Measurements from ENCODE around the gene LRRC23.

DNA sequence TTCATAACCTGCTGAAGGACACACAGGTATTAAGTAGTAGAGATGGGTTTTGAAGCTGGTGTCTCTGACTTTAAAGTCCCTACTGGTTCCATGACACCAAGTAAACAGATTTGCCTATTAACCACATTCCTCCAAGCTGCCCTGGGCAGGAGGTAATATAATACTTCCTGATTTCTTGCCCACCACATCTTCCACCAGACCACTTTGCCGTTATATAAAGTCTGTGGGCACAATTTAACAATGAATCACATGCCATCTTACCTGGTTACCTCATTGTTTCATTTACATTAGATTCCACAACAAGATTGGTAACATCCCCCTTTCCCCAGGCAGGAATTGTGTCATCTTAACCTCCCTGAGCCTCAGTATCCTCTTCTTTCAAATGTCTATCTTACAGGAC, 900 bp upstream of the LRRC23 start:
- TF ChIP-seq POLR2AphosphoS5 (IDR thresholded peaks at IDR 0.05; ENCODE audit: low read depth, low read length) (no peak), JUND (IDR thresholded peaks at IDR 0.05) (no peak), MXI1 (IDR thresholded peaks at IDR 0.05; ENCODE audit: low read depth, low read length) (no peak), RAD21 (IDR thresholded peaks at IDR 0.05; ENCODE audit: low read length) (no peak)
- TF ChIP-seq, protein P1, sequence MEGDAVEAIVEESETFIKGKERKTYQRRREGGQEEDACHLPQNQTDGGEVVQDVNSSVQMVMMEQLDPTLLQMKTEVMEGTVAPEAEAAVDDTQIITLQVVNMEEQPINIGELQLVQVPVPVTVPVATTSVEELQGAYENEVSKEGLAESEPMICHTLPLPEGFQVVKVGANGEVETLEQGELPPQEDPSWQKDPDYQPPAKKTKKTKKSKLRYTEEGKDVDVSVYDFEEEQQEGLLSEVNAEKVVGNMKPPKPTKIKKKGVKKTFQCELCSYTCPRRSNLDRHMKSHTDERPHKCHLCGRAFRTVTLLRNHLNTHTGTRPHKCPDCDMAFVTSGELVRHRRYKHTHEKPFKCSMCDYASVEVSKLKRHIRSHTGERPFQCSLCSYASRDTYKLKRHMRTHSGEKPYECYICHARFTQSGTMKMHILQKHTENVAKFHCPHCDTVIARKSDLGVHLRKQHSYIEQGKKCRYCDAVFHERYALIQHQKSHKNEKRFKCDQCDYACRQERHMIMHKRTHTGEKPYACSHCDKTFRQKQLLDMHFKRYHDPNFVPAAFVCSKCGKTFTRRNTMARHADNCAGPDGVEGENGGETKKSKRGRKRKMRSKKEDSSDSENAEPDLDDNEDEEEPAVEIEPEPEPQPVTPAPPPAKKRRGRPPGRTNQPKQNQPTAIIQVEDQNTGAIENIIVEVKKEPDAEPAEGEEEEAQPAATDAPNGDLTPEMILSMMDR (IDR thresholded peaks at IDR 0.05) = no peak
